HL-60 (cell line): Measurements from ENCODE around the gene CELF1.

Experiments
- POLR2AphosphoS5 ChIP-seq: IDR thresholded peaks from 2 replicates; pipeline ENCODE4 v1.6.1; 2012; ENCODE audit warnings: low read depth
- REST ChIP-seq: IDR thresholded peaks from 2 replicates; pipeline ENCODE4 v1.6.1; 2012; ENCODE audit warnings: low read depth; ENCODE audit not compliant: insufficient replicate concordance
- TF ChIP-seq, protein P1 (sequence below): IDR thresholded peaks from one replicate; pipeline ENCODE4 v1.5.1; 2011; ENCODE audit warnings: low read length, control low read depth, inconsistent platforms; ENCODE audit not compliant: insufficient read depth

- TF ChIP-seq, protein P1, sequence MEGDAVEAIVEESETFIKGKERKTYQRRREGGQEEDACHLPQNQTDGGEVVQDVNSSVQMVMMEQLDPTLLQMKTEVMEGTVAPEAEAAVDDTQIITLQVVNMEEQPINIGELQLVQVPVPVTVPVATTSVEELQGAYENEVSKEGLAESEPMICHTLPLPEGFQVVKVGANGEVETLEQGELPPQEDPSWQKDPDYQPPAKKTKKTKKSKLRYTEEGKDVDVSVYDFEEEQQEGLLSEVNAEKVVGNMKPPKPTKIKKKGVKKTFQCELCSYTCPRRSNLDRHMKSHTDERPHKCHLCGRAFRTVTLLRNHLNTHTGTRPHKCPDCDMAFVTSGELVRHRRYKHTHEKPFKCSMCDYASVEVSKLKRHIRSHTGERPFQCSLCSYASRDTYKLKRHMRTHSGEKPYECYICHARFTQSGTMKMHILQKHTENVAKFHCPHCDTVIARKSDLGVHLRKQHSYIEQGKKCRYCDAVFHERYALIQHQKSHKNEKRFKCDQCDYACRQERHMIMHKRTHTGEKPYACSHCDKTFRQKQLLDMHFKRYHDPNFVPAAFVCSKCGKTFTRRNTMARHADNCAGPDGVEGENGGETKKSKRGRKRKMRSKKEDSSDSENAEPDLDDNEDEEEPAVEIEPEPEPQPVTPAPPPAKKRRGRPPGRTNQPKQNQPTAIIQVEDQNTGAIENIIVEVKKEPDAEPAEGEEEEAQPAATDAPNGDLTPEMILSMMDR, result no peak
- no peak for TF ChIP-seq POLR2AphosphoS5
- no peak for TF ChIP-seq REST
Measured at GRCh38 chr11:47592251-47592650, 39.3 kb upstream of the CELF1 start.
